K562 (cell line): ENCODE measurements around the gene EML3. TPM values are rescaled to one million over a fixed set of nuclear protein-coding genes. Genes with fewer than 3 reads are reported as not detected.

Experiments
- BRCA1 ChIP-seq, 2 experiments: fragments of 450-650 bp in 1 of 2; sonication (generic) in 1 of 2; formaldehyde crosslinking in 1 of 2; IDR thresholded peaks; 2 replicates each; pipeline versions ENCODE4 v1.5.0 to v1.6.1; 2017 to 2020; ENCODE audit warnings: mild to moderate bottlenecking in 1 of 2, missing genetic modification reagents in 1 of 2
- DMBX1 ChIP-seq: fragments of 250-450 bp; sonication (Bioruptor Pico); IDR thresholded peaks from 2 replicates; pipeline ENCODE4 v1.8.0; 2022; ENCODE audit warnings: inconsistent platforms, mild to moderate bottlenecking, moderate library complexity, borderline replicate concordance
- DNMT1 ChIP-seq: fragments of 450-650 bp; IDR thresholded peaks from 2 replicates; pipeline ENCODE4 v1.6.1; 2016; ENCODE audit warnings: antibody characterized with exemption, mild to moderate bottlenecking
- KDM4B ChIP-seq, 2 experiments: fragments of 450-650 bp in 1 of 2; sonication (generic) in 1 of 2; IDR thresholded peaks; 2 replicates each; pipeline ENCODE4 v1.6.1; 2016 to 2017; ENCODE audit warnings: borderline replicate concordance in 2 of 2, antibody characterized with exemption in 1 of 2, low read depth in 1 of 2, mild to moderate bottlenecking in 1 of 2
- MEIS2 ChIP-seq: fragments of 450-650 bp; IDR thresholded peaks from 2 replicates; pipeline ENCODE4 v1.6.1; 2014; ENCODE audit warnings: mild to moderate bottlenecking; ENCODE audit not compliant: partially characterized antibody
- NFRKB ChIP-seq: fragments of 450-650 bp; IDR thresholded peaks from 2 replicates; pipeline ENCODE4 v1.6.1; 2016; ENCODE audit warnings: low read depth
- PHF8 ChIP-seq: fragments of 200-600 bp; sonication (generic); IDR thresholded peaks from 2 replicates; pipeline ENCODE4 v1.6.1; 2012; ENCODE audit warnings: mixed run types, mild to moderate bottlenecking, inconsistent platforms, low read length, moderate library complexity, borderline replicate concordance
- POLR2AphosphoS5 ChIP-seq: IDR thresholded peaks from 2 replicates; pipeline ENCODE4 v1.6.1; 2011; ENCODE audit warnings: mild to moderate bottlenecking, low read depth, low read length, moderate library complexity; ENCODE audit not compliant: control insufficient read depth, insufficient read depth
- RBM34 ChIP-seq: fragments of 200-400 bp; formaldehyde crosslinking; IDR thresholded peaks from 2 replicates; pipeline ENCODE4 v1.6.1; 2018; ENCODE audit warnings: low read length, borderline replicate concordance; ENCODE audit not compliant: insufficient read depth
- SP1 ChIP-seq: sonication (generic); formaldehyde crosslinking; IDR thresholded peaks from 2 replicates; pipeline ENCODE4 v1.8.1; 2022; ENCODE audit warnings: mild to moderate bottlenecking, missing genetic modification reagents
- TBP ChIP-seq: optimal IDR thresholded peaks from 2 replicates; pipeline ENCODE3; 2011; ENCODE audit warnings: low read depth, low read length, improper control_type of control experiment
- TCF3 ChIP-seq: sonication (generic); formaldehyde crosslinking; IDR thresholded peaks from 2 replicates; pipeline ENCODE4 v1.4.0; 2020; ENCODE audit warnings: mild to moderate bottlenecking, missing genetic modification reagents
- USF1 ChIP-seq: sonication (generic); formaldehyde crosslinking; IDR thresholded peaks from 2 replicates; pipeline ENCODE4 v1.9.0; 2022; ENCODE audit warnings: mild to moderate bottlenecking, missing genetic modification reagents
- ZBTB12 ChIP-seq: fragments of 250-450 bp; sonication (Bioruptor Pico); IDR thresholded peaks from 2 replicates; pipeline ENCODE4 v1.4.0; 2020
- ZBTB8A ChIP-seq: fragments of 450-650 bp; IDR thresholded peaks from 2 replicates; pipeline ENCODE4 v1.6.1; 2018; ENCODE audit warnings: mild to moderate bottlenecking, moderate library complexity; ENCODE audit not compliant: partially characterized antibody
- ZNF507 ChIP-seq: conservative IDR thresholded peaks from 2 replicates; pipeline ENCODE4 v1.6.1; 2017; ENCODE audit warnings: missing genetic modification characterization, missing compliant biosample characterization
- polyA plus RNA-seq, 8 experiments: library from polyadenylated mRNA; depleted of rRNA in 4 of 8; stranded (reverse) in 5 of 8; unstranded in 3 of 8; fragments of >200 nt; fragmentation: Nextera tagmentation in 2 of 8; fragmentation: Illumina TruSeq in 1 of 8; extraction: Ambion mirVana in 2 of 8; extraction: Trizol in 1 of 8; gene quantifications; 2 replicates each; pipeline versions ENCODE4 v1.2.1 to v1.2.3, GENCODE V29; 2011 to 2014; ENCODE audit warnings: inconsistent platforms in 1 of 8, missing spikeins in 1 of 8
- total RNA-seq, 7 experiments: library from RNA; depleted of rRNA in 6 of 7; stranded (reverse); fragments of >200 nt in 6 of 7; fragmentation: Illumina TruSeq in 2 of 7; extraction: Trizol in 2 of 7; gene quantifications; 2 replicates each; pipeline versions ENCODE4 v1.2.1 to v1.2.3, GENCODE V29; 2011 to 2021; ENCODE audit warnings: low replicate concordance in 1 of 7
- TF ChIP-seq, protein P1 (sequence below), 2 experiments: fragments of 450-650 bp in 1 of 2; IDR thresholded peaks; 2 replicates each; pipeline ENCODE4 v1.6.1; 2011 to 2017; ENCODE audit warnings: low read depth in 2 of 2, antibody characterized with exemption in 1 of 2, borderline replicate concordance in 1 of 2, low read length in 1 of 2, mild to moderate bottlenecking in 1 of 2, mixed read lengths in 1 of 2; ENCODE audit not compliant: control insufficient read depth in 1 of 2
- TF ChIP-seq, protein P2 (sequence below): fragments of 250-450 bp; sonication (Bioruptor Pico); IDR thresholded peaks from 2 replicates; pipeline ENCODE4 v1.9.0; 2021; ENCODE audit warnings: mild to moderate bottlenecking, inconsistent platforms

EML3 gene
- total and polyA plus RNA-seq, 9 of the 15 experiments (the other 6 are each of a cell fraction or from before 2014, with no cell fraction given): 0.32 to 90.5 (median 26.4) TPM

DNA sequence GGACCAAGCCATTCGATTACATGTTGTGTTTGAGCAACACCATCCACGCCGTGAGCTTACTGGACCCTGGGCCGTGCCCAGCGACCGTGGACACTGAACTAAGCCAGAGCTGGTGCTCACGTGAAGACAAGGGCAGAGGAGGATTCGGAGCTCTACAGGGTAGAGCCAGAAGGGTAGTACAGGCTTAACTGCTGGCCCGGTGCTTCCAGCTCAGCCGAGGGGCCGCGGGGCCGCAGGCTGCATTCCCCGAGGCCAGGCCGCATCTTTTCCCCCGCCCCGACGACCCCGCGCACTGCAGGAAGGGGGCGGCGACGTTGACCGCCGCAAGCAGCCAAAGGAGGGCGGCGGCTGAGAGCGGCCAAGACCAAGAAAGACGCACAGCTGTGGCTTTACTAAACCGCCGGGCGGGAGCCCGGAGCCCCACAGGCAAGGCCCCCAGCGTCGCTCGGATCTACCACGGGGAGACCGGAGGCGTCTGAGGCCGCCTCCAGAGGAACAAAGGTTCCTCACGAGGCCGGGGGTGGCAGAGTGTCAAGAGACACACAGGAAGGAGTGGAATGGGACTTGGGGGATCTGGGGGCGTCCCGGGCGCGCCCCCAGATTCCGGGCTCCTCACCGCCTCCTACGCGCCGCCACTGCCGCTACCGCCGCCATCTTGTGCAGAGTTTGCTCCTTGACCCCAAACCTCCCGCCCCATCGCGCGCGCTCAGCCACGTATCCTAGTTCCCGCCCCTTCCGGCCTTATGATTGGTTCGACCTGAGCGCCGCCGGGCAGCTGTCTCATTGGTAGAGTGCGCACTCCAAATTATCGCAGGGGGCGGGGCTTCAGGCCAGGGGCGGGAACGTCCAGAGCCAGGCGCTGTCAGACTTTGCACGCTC, 33.6 kb upstream of the EML3 start, which contains the start of gene GANAB (continued):
- no peak for TF ChIP-seq KDM4B (IDR thresholded peaks at IDR 0.05; ENCODE audit: borderline replicate concordance in 2 of 2, low read depth in 1 of 2)
- TF ChIP-seq DNMT1: no peak
- TF ChIP-seq ZNF507 (tag): no peak
- no peak for TF ChIP-seq BRCA1 (IDR thresholded peaks at IDR 0.05)
- TF ChIP-seq BRCA1 (CRISPR knock-in tag; IDR thresholded peaks at IDR 0.05): no peak
- TF ChIP-seq DMBX1 (CRISPR knock-in tag): 0 out of 2 replicates have a peak, but pooled peaks have one; percentile 16
- peak; percentile 94 for TF ChIP-seq TBP
- TF ChIP-seq NFRKB: peak; percentile 74
- TF ChIP-seq, protein P1, sequence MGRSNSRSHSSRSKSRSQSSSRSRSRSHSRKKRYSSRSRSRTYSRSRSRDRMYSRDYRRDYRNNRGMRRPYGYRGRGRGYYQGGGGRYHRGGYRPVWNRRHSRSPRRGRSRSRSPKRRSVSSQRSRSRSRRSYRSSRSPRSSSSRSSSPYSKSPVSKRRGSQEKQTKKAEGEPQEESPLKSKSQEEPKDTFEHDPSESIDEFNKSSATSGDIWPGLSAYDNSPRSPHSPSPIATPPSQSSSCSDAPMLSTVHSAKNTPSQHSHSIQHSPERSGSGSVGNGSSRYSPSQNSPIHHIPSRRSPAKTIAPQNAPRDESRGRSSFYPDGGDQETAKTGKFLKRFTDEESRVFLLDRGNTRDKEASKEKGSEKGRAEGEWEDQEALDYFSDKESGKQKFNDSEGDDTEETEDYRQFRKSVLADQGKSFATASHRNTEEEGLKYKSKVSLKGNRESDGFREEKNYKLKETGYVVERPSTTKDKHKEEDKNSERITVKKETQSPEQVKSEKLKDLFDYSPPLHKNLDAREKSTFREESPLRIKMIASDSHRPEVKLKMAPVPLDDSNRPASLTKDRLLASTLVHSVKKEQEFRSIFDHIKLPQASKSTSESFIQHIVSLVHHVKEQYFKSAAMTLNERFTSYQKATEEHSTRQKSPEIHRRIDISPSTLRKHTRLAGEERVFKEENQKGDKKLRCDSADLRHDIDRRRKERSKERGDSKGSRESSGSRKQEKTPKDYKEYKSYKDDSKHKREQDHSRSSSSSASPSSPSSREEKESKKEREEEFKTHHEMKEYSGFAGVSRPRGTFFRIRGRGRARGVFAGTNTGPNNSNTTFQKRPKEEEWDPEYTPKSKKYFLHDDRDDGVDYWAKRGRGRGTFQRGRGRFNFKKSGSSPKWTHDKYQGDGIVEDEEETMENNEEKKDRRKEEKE (IDR thresholded peaks at IDR 0.05; ENCODE audit: borderline replicate concordance in 1 of 2, control insufficient read depth in 1 of 2, low read depth in 2 of 2, low read length in 1 of 2): no peak
- TF ChIP-seq MEIS2: peak; percentile 2
- TF ChIP-seq SP1: peak; percentile 95
- peak; percentile 20; the same call in 1 of the 2 replicates for TF ChIP-seq TCF3 (CRISPR knock-in tag)
- no peak for TF ChIP-seq RBM34
- TF ChIP-seq ZBTB8A: no peak
- peak; percentile 64; the same call in 1 of the 2 replicates for TF ChIP-seq ZBTB12
- TF ChIP-seq, protein P2, sequence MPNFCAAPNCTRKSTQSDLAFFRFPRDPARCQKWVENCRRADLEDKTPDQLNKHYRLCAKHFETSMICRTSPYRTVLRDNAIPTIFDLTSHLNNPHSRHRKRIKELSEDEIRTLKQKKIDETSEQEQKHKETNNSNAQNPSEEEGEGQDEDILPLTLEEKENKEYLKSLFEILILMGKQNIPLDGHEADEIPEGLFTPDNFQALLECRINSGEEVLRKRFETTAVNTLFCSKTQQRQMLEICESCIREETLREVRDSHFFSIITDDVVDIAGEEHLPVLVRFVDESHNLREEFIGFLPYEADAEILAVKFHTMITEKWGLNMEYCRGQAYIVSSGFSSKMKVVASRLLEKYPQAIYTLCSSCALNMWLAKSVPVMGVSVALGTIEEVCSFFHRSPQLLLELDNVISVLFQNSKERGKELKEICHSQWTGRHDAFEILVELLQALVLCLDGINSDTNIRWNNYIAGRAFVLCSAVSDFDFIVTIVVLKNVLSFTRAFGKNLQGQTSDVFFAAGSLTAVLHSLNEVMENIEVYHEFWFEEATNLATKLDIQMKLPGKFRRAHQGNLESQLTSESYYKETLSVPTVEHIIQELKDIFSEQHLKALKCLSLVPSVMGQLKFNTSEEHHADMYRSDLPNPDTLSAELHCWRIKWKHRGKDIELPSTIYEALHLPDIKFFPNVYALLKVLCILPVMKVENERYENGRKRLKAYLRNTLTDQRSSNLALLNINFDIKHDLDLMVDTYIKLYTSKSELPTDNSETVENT (CRISPR knock-in tag): peak; percentile 75; the same call in 1 of the 2 replicates
- peak; percentile 95 for TF ChIP-seq POLR2AphosphoS5
- TF ChIP-seq PHF8: peak; percentile 84
- TF ChIP-seq USF1 (CRISPR knock-in tag): peak; percentile 15; the same call in 1 of the 2 replicates
